Aorta (tissue), 5 donors: ENCODE measurements around the gene S100A2. TPM values are rescaled to one million over a fixed set of nuclear protein-coding genes. Genes with fewer than 3 reads are reported as not detected.
A peak's percentile ranks its signal among the peaks of the same experiment; 100 is the strongest.
"Not testable (repeated sequence)": the region's sequence is repeated elsewhere in the genome, so short reads cannot be mapped to it uniquely, and the experiment has no call there.

ENCODE experiments used
- ATAC-seq: fragments of 200-7000 bp; cut with Tn5 transposase; one replicate; pipeline ENCODE4 v1.9.1; 2022; ENCODE audit warnings: moderate library complexity; ENCODE audit not compliant: low FRiP score
- DNase-seq, 2 donors: peaks; one replicate each; pipeline ENCODE4 v3.0.0-alpha.2; 2020
- H3K27ac ChIP-seq, 2 donors: one replicate each; pipeline ENCODE4 v1.5.1; 2013; ENCODE audit warnings: low read length in 2 of 2, mild to moderate bottlenecking in 2 of 2, moderate library complexity in 2 of 2, control low read depth in 1 of 2, inconsistent platforms in 1 of 2, low read depth in 1 of 2
- H3K27me3 ChIP-seq, 2 donors: one replicate each; pipeline ENCODE4 v1.6.1; 2013; ENCODE audit warnings: control low read depth in 1 of 2, low read length in 1 of 2, mild to moderate bottlenecking in 1 of 2, moderate library complexity in 1 of 2; ENCODE audit not compliant: insufficient read depth in 2 of 2, control insufficient read depth in 1 of 2
- H3K36me3 ChIP-seq, 2 donors: one replicate each; pipeline ENCODE4 v1.6.1; 2013; ENCODE audit warnings: control low read depth in 1 of 2, low read length in 1 of 2, mild to moderate bottlenecking in 1 of 2; ENCODE audit not compliant: insufficient read depth in 2 of 2, control insufficient read depth in 1 of 2
- H3K4me1 ChIP-seq, 2 donors: one replicate each; pipeline ENCODE4 v1.6.1; 2013; ENCODE audit warnings: low read length in 2 of 2, control low read depth in 1 of 2, mild to moderate bottlenecking in 1 of 2, moderate library complexity in 1 of 2; ENCODE audit not compliant: insufficient read depth in 2 of 2, control insufficient read depth in 1 of 2
- H3K4me3 ChIP-seq, 2 donors: one replicate each; pipeline ENCODE4 v1.5.1; 2013; ENCODE audit warnings: low read length in 2 of 2, control low read depth in 1 of 2, mild to moderate bottlenecking in 1 of 2
- H3K9me3 ChIP-seq: one replicate; pipeline ENCODE4 v1.6.1; 2013; ENCODE audit warnings: mild to moderate bottlenecking, low read length; ENCODE audit not compliant: control insufficient read depth
- WGBS, 2 donors: extraction: QIAGEN DNeasy Blood & Tissue Kit; methylation state at CpG; one replicate each; pipeline ENCODE4 v1.1.7; 2013; 5-methylcytosine and 5-hydroxymethylcytosine counted together
- intact Hi-C, 2 donors: fragments of 100-400 bp; cut with DNase I; formaldehyde crosslinking; loops; one replicate each; pipeline versions ENCODE4 v1.14.2 to v1.15.0; 2022
- polyA plus RNA-seq, 2 donors: library from polyadenylated mRNA; stranded (reverse); fragments of 200-250 nt; gene quantifications; one replicate each; pipeline ENCODE4 v1.2.3, GENCODE V29; 2013
- total RNA-seq, 2 donors: library from RNA; stranded (reverse); fragmentation: NEBNext Ultra II Directional; extraction: Animal tissue kit (Norgen Biotek cat#: 25700); gene quantifications; one replicate each; pipeline ENCODE4 v1.2.1, GENCODE V29; 2021
- donor health status: healthy with polysubstance abuse.
- donor health status: Bipolar disorder and iron deficiency.
- donor health status: DM: no; HTN: no; CAD: no.
- donor health status: DM: no; HTN: no; CAD: no.
- donor health status: DM: yes; HTN: yes; CAD: no.

The S100A2 gene
- total and polyA plus RNA-seq, 4 donors: 1.8 to 6.4 (median 2.0) TPM

GRCh38 chr1:153527023-153527682 is 38.5 kb downstream of the S100A2 start:
- no peaks in the 10 kb centered on the region for H3K9me3 ChIP-seq
- DNase-seq: no peak
- H3K4me1 ChIP-seq: no peaks in the 10 kb centered on the region
- intact Hi-C loops: no loop called here
- no peaks in the 10 kb centered on the region for H3K36me3 ChIP-seq
- no peak overlapping the region for H3K4me3 ChIP-seq
- ATAC-seq: no peak
- WGBS, 2 donors: 80 to 81% methylated on average over 8 of the region's 8 CpGs
- no peak overlapping the region for H3K27ac ChIP-seq
- no peaks in the 10 kb centered on the region for H3K27me3 ChIP-seq

GRCh38 chr1:153526132-153526543 is 39.5 kb downstream of the S100A2 start:
- Histone ChIP-seq H3K4me3 (no peak overlapping the region), H3K27me3 (no peaks in the 10 kb centered on the region), H3K9me3 (no peaks in the 10 kb centered on the region), H3K27ac (no peak overlapping the region), H3K4me1 (no peaks in the 10 kb centered on the region), H3K36me3 (no peaks in the 10 kb centered on the region)
- no peak for DNase-seq
- no peak for ATAC-seq
- 68 to 69% methylated on average over 8 of the region's 8 CpGs for WGBS, 2 donors
- intact Hi-C loops: no loop called here

DNA sequence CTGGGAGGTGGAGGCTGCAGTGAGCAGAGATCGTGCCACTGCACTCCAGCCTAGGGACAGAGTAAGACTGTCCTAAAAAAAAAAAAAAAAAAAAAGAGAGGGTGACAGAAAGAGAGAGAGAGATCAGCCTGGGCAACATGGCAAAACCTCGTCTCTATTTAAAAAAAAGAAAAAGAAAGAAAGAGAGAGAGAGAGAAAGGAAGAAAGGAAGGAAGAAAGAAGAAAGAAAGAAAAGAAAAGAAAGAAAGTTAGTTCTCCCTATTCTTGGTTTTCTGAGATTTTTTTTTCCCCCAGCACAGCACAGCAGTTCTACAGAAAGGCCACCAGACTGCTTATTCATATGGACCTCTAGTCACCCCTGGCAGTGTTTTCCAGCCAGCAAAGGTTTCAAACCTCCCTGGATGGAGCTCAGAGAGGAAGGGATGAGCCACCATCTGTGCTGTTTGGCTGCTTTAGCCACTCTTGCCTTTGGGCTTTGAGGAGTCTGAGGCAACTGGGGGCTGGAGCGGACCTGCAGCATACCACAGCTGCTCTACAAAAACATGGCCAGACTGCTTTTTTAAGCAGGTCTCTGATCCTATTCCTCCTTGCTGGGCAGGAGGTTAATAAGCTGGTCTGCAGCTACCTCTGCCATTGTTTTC is 40.4 kb downstream of the S100A2 start:
- Histone ChIP-seq H3K36me3 (no peaks in the 10 kb centered on the region), H3K4me3 (no peak overlapping the region), H3K27me3 (no peaks in the 10 kb centered on the region), H3K4me1 (no peaks in the 10 kb centered on the region), H3K27ac (peak overlapping the region in 1 of 2 donors; percentile 10), H3K9me3 (no peaks in the 10 kb centered on the region)
- ATAC-seq: no peak
- intact Hi-C loops: no loop called here
- DNase-seq: peak in 1 of 2 donors; percentile 46
- WGBS, 2 donors: 21 to 22% methylated on average over 3 of the region's 3 CpGs

DNA sequence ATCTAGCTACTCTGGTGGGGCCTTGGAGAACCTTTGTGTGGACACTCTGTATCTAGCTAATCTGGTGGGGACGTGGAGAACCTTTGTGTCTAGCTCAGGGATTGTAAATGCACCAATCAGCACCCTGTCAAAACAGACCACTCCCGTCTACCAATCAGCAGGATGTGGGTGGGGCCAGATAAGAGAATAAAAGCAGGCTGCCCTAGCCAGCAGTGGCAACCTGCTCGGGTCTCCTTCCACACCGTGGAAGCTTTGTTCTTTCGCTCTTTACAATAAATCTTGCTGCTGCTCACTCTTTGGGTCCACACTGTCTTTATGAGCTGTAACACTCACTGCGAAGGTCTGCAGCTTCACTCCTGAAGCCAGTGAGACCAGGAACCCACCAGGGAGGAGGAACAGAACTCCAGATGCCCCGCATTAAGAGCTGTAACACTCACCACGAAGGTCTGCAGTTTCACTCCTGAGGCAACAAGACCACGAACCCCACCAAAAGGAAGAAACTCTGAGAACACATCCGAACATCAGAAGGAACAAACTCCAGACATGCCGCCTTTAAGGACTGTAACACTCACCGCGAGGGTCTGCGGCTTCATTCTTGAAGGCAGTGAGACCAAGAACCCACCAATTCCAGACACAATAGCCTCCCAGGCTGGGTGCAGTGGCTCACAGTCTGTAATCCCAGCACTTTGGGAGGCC is 43.1 kb downstream of the S100A2 start:
- H3K36me3 ChIP-seq, H3K27ac ChIP-seq, H3K4me1 ChIP-seq, DNase-seq, ATAC-seq, intact Hi-C loops, H3K4me3 ChIP-seq, H3K27me3 ChIP-seq, H3K9me3 ChIP-seq: not testable (repeated sequence)
- WGBS, 2 donors: 78 to 80% methylated on average over 14 of the region's 14 CpGs

DNA sequence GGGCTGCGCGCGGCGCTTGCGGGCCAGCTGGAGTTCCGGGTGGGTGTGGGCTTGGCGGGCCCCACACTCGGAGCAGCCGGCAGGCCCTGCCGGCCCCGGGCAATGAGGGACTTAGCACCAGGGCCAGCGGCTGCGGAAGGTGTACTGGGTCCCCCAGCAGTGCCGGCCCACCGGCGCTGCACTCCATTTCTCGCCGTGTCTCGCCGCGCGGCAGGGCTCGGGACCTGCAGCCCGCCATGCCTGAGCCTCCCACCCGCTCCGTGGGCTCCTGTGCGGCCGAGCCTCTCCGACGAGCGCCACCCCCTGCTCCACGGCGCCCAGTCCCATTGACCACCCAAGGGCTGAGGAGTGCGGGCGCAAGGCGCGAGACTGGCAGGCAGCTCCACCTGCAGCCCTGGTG is 43.8 kb downstream of the S100A2 start:
- H3K4me1 ChIP-seq, H3K4me3 ChIP-seq, H3K27ac ChIP-seq, H3K36me3 ChIP-seq, ATAC-seq, H3K27me3 ChIP-seq, H3K9me3 ChIP-seq, intact Hi-C loops, DNase-seq: not testable (repeated sequence)
- WGBS, 2 donors: 95 to 97% methylated on average over 36 to 37 of the region's 37 CpGs

- intact Hi-C loops: no loop called here
- Histone ChIP-seq H3K36me3 (no peaks in the 10 kb centered on the region), H3K27ac (no peak overlapping the region), H3K9me3 (no peaks in the 10 kb centered on the region), H3K4me1 (no peaks in the 10 kb centered on the region), H3K27me3 (no peaks in the 10 kb centered on the region), H3K4me3 (no peak overlapping the region)
- 90 to 93% methylated on average over 4 of the region's 4 CpGs for WGBS, 2 donors
- ATAC-seq (no peak), DNase-seq (no peak)
Observed at GRCh38 chr1:153520818-153521476, 44.7 kb downstream of the S100A2 start.

DNA sequence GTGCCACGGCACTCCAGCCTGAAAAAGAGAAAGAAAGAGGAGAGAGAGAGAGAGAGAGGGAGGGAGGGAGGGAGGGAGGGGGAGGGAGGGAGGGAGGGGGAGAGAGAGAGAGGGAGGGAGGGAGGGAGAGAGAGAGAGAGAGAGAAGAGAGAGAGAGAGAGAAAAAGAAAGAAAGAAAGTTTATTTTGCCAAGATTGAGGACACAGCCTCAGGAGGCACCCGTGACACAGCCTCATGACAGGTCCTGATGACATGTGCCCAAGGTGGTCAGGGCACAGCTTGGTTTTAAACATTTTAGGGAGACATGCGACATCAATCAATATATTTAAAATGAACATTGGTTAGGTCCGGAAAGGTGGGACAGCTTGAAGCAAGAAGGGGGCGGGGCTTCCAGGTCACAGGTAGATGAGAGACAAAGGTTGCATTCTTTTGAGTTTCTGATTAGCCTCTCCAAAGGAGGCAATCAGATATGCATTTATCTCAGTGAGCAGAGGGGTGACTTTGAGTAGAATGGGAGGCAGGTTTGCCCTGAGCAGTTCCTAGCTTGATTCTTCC is 45.4 kb downstream of the S100A2 start:
- WGBS, 2 donors: 79 to 81% methylated on average over 5 of the region's 5 CpGs
- ATAC-seq, H3K36me3 ChIP-seq, H3K27me3 ChIP-seq, intact Hi-C loops, DNase-seq, H3K4me1 ChIP-seq, H3K27ac ChIP-seq, H3K9me3 ChIP-seq, H3K4me3 ChIP-seq: not testable (repeated sequence)

DNA sequence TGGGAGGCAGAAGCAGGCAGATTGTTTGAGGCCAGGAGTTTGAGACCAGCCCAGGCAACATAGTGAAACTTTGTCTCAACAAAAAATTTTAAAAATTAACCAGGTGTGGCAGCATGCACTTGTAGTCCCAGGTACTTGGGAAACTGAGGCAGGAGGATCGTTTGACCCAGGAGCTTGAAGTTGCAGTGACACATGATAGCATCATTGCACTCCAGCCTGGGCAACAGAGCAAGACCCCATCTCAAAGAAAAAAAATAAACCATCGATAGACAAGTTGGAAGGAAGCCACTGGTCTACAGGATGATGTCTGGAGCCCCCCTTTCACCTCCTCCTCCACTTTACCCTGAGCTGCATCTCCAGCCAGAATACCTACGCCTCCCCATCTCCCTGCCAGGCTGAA is 46.4 kb downstream of the S100A2 start:
- H3K9me3 ChIP-seq: no peaks in the 10 kb centered on the region
- DNase-seq (no peak), ATAC-seq (no peak)
- H3K4me1 ChIP-seq: no peaks in the 10 kb centered on the region
- no peak overlapping the region for H3K27ac ChIP-seq
- no peak overlapping the region for H3K4me3 ChIP-seq
- 92 to 93% methylated on average over 3 of the region's 3 CpGs for WGBS, 2 donors
- intact Hi-C loops: loop anchor here in 1 of 2 donors (10.0 kb wide), 1 partner anchor 256 kb away; the partner anchor contains the start of gene SLC27A3
- H3K27me3 ChIP-seq: no peaks in the 10 kb centered on the region
- H3K36me3 ChIP-seq: no peaks in the 10 kb centered on the region
